Measurements from ENCODE around the gene GRB2.
A peak's percentile ranks its signal among the peaks of the same experiment; 100 is the strongest.

Gene GRB2

DNA sequence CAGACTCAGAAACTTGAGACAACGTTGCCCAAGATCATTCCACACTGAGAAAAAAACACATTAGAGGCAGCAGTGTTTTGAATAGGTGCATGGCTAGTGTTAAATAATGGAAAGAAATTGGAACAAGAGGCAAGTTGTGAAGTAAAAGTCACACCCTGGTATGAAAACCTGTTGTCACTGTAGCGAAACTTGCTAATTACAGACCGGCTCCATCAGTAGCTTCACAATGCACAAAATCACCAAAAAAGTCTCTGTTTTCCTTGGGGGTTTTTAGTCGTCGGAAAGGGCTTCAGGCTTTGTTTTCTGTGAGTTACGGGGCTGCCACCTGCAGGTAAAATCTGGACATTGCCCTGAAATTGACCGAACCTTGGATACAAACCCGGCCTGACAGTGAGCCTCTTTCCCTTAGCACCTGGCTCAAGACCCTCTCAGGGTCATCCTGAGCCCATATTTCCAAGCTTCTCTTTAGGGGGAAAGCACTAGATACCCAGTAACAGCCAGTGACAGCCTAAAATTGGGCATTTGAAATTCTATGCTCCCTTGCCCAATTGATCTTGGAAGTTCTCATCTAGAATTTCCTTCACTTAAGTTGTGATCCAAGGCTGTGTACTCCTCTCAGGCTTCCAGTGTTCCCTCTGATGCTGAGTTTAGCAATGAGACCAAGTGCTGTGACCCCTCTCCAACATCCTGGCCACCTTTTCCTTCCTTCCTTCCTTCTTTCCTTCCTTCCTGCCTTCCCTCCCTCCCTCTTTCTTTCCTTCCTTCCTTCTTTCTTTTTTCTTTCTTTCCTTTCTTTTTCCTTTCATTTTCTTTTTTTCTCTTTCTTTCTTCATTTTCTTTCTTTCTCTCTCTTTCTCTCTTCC lies 7.2 kb upstream of the GRB2 start:
- DNase-seq: peak; percentile 73

DNA sequence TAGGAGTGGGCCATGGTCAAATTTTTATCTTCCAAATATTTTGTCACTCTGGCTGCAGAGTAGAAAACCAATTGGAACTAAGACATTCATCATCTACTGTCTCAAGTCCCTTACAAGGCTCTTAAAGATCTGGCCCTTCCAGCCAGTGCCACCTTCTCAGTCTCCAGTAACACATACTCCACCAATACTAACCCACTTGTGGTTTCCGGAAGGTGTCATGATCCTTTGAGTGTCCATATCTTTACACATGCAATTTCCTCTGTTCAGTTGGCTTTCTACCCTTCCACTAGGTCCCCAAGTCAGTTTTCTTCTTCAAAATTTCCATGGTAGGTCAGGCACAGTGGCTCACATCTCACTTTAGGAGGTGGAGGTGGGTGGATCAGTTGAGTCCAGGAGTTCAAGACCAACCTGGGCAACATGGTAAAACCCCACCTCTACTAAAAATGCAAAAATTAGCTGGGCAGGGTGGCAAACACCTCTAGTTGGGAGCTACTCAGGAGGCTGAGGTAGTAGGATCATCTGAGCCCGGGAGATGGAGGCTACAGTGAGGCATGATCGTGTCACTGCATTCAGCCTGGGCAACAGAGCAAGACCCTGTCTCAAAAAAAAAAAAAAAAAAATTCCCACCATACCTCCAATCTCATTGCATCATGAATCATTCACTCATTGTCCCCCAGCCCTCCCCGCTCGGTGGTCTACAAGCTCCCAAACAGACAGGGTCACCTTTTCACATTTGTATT lies 6.0 kb upstream of the GRB2 start:
- no peak for DNase-seq

- DNase-seq: no peak
Observed at GRCh38 chr17:75410141-75410540, 4.7 kb upstream of the GRB2 start.

- DNase-seq: no peak
Observed at GRCh38 chr17:75407655-75408352, 2.3 kb upstream of the GRB2 start.

DNA sequence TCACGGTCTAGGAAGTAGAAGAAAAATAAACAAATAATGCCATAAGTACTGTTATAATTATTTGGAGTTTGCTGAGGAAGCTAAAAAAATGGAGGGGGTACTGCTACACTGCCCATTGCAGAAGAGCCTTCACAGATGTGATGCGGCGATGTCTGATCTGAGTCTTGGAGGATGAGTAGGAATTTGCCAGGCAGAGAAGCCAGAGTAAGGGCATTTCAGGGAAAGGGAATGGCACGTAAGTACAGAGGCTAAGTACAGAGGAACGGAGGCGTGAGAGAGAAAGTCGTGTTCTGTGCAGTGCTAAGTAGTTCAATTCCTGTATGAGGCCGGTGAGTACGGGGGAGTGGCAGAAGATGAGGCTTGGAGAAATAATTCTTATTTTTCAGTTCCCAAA lies 741 bp upstream of the GRB2 start:
- DNase-seq: no peak

DNA sequence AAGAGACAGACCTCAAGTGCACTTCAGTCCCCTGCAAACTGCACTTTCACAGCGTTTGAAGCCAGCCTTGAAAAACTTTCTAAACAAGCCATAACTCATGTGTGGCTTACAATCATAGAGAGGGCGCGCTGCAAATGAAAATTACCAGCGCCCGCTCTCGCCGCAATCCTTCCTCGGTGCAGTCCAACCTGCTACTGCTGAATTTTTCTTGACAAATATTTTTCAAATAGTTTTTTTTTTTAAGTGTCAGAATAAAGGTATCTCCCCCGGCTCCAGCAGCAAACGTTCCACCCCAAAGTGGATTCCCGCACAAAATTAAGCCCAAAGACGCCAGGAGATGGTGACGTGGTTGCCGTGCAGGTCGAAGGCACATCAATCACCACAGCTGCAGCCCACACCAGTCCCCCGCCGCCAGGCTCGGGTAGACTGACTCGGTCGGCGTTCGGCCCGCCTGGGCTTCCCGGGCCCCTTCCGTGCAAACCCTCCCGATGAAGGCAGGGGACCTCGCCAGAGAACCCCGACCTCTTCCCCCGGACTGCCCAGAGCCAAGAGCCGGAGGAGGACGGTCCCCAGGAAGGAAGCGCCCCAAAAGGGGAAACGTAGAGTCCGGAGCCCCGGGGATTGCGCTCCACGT lies 630 bp downstream of the GRB2 start:
- DNase-seq: peak; percentile 21

DNA sequence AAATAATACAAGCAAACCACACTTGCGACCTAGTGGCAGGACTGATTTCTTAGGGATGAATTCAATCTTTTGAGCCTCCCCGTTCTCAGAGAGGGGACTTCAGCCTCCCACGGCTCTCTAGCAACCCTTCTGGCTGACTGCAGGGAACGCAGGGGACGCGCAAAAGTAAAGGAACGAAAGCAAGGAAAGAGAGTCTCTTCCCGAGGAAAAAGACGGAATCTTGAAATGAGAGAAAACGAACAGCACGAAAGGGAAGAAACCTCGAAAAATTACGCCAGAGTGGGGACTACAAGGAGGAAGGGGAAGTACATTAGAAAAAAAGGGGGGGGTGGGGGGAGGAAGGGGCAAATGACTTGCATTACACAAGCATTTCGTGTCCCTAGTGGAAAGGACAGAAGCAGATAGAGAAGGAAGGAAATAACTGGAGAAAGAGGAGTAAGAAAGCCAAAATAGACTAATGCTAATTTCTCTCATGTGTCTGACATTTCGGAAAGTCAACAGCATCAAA lies 1.2 kb downstream of the GRB2 start:
- peak; percentile 73 for DNase-seq

- DNase-seq: no peak
Observed at GRCh38 chr17:75403131-75403530, 2.3 kb downstream of the GRB2 start.

DNA sequence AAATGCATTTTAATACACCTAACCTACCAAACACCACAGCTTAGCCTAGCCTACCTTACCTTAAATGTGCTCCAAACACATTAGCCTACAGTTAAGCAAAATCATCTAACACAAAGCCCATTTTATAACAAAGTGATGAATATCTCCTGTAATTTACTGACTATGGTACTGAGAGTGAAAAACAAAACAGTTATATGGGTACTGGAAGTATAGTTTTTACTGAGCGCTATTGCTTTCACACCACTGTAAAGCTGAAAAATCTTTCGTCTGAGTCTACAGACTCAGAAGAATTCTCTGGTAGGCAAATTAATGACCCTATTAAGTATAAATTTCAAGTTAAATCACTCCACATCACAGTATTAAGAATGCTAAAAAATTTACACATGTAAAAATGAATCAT lies 3.5 kb downstream of the GRB2 start:
- no peak for DNase-seq

DNA sequence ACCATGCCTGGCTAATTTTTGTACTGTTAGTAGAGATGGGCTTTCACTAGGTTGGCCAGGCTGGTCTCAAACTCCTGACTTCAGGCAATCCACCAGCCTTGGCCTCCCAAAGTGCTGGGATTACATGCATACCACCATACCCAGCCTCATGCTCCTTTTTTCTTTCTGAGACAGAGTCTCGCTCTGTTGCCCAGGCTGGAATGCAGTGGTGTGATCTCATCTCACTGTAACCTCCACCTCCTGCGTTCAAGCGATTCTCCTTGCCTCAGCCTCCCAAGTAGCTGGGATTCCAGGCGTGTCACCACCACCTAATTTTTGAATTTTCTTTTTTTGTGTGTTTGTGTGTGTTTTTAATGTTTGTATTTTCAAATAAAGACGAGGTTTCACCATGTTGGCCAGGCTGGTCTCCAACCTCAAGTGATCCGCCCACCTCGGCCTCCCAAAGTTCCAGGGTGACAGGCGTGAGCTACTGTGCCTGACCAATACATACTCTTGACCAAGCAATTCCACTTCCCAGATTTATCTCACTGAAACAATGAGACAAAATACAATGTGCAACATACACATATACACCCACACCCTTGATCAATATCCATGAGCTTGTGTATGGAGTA lies 5.0 kb downstream of the GRB2 start:
- no peak for DNase-seq

GRCh38 chr17:75398279-75398678 lies 7.2 kb downstream of the GRB2 start:
- DNase-seq: no peak

DNA sequence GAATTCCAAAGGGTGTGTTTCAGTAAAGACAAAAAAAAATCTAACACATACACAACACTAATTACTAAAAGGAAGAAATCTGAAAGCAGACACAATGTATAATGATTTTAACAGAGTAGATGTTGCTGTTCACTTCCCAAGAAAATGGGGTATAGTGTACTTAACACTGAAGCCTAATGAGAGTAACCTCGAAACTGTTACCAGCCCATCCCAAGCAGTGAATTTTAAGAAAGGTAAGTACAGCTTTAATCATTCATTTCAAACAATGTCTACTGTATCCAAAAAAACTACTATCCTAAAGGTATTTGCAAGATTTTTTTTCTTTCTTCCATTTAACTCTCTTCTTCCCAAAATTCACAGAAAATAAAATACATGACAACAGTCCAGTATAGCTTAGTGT lies 8.3 kb downstream of the GRB2 start:
- DNase-seq: no peak

- DNase-seq: no peak
Observed at GRCh38 chr17:75396796-75397195, 8.7 kb downstream of the GRB2 start.

DNA sequence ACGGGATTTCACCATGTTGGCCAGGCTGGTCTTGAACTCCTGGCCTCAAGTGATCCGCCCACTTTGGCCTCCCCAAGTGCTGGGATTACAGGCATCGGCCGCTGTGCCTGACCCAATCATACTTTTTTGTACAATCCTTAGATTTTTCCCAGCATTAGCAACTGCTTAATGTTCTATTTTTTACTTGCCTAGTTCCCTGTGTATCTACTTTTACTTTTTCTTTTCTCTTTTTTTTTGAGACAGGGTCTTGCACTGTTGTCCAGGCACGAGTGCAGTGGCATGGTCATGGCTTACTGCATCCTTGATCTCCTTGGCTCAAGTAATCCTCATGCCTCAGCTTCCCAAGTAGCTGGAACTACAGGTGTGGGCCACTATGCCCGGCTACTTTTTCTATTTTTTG lies 9.5 kb downstream of the GRB2 start:
- DNase-seq: no peak

DNA sequence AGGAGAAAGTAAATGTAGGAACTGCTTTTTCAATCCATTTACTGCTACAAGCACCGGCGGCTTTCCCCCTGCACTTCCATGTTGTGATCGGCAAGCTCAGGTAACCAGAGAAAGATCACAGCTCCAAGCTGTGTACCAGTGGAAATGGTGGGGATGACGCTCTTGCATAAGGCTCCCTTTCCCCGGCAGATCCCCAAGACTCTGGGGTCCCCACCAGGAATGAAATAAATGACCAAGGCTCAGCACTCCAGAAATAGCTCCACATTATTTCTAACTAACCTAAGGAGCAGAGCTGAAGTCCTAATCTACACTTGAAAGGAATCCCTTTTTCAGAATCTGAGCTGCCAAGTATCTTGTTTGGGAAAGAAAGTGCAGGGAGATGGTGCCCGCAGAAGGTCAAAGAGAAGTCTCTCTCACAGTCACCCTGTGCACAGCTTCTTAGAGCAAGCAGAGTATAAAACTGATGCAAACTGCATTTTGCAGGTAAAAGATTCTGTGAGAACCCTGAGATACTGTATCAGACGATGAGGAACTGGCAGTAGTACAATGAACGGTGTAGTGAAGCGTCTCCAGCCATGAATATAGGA lies 11.1 kb downstream of the GRB2 start:
- DNase-seq: no peak

- peak; percentile 96 for DNase-seq
Observed at GRCh38 chr17:75393523-75394331, 11.8 kb downstream of the GRB2 start.

DNA sequence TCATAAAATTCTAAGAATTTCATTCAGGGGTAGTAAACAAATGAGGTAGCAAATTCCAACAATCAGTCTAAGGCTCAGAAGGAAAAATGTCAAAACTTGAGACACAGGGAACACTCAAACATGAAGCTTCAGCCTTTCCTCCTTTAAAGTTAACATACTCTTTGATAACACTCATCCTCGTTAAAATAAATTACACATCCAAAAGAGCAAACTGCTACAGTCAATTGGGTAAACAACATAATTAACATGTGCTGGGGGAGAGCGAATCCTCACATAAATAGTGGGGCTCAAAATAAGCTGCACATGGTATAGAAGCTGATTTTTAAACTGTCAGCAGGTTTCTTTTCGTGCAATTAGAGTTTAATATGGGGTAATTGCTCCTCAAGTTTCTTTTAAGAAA lies 12.9 kb downstream of the GRB2 start:
- no peak for DNase-seq

DNA sequence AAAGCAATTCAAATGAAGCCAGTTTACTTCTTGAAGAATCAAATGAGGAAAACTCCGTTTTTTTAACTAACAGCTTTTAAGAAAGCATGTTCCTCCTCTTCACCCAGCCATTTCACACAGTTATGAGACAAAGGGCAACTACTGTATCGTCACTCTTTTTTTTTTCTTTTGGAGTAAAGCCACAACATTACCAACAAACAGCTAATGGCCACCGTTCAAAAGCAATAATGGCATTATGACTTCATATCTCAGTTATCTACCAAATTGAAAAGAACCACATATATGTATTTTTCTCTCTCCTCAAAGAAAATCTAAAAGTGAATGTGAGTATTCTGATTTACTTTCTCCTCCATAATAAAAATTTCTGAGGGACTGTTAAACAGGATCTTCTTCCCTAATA lies 14.5 kb downstream of the GRB2 start:
- DNase-seq: no peak

- DNase-seq: no peak
Observed at GRCh38 chr17:75388476-75389030, 16.9 kb downstream of the GRB2 start.

DNA sequence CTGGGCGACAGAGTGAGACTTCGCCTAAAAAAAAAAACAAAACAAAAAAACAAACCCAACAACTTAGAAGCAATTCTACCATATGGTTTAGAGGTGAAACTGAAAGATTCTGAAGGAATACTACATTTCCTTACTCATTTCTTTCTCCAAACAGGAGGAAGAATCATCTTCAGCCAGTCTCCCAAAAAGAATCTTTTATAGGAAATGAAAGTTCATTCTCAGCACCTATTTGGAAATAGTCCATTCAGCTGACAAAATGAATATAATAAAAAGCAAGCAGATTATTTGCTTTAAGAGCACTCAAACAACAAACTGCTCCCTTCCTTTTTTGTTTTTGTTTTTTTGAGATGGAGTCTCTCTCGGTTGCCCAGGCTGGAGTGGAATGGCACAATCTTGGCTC lies 17.7 kb downstream of the GRB2 start:
- no peak for DNase-seq

- DNase-seq: no peak
Observed at GRCh38 chr17:75386430-75386829, 19.0 kb downstream of the GRB2 start.

All from NCI-H2227 treated with DMSO at 0.1 percent for 48 hours (cell line).